HG03095 (cell line): ENCODE results near the gene KIRREL3.
A peak's percentile ranks its signal among the peaks of the same experiment; 100 is the strongest.

Experiments
- ATAC-seq: cut with Tn5 transposase; IDR thresholded peaks from one replicate; pipeline ENCODE4 v1.9.1; 2021; ENCODE audit warnings: moderate library complexity; ENCODE audit not compliant: unreplicated experiment

KIRREL3 gene

DNA sequence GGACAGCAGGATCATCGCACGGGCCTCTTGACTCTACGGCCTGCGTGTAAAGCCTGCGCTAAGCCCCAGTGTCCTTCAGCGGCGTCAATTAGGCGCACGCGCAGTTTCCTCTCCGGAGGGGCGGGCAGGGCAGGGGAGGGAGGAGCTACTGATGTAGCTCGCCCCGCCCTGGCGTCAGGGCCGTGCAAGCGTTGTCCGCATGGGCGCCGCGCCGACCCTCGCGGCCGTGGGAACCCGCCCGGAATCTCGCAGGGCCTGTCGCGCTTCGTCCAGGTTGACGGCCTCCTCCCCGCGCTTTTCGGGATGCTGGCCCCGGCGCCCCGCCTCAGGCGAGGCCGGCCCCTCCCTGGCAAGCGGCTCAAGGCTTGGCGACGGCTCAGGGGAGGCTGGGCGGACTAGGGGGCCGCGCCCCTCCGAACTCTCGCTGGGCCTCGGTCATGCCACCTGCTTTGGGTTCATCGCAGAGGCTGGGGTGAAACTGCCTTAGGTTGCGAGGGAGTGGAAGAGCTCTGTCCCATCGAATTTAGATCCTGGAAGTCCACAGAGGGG, 584.0 kb downstream of the KIRREL3 start:
- ATAC-seq = peak; percentile 68

DNA sequence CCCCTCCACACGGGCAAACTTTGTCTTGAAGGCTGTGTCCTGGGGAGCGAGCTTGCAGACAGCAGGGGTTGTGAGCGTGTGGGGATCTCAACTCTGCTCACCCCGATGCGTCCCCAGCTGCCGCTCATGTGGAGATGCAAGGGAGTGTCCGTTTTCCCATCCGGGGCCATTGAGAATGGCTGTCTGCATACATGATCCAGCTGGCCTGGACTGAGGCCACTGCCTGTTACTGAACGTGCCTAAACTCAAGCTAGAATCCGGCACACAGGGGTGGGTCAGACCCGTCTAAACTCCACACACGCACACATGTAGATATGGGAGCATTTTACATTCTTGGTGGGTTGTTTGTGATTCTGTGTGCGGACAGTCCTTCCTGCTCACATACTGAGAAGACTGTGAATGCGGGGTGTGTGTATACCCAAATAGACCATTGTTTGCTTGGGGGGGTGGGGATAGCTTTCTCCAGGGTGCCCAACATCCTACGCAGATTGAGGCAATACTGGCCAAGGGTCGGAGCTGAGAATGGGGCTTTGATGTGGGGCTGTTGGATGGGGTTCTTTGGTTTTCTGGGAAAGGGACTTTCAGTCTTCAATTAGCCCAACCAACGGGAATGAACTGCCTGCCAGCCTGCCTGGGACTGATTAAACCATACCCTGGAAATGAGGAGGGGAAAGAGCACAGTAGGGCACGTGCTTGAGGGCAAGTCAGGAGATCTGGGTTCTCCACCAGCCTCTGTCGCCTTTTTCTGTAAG, 584.7 kb downstream of the KIRREL3 start:
- no peak for ATAC-seq

DNA sequence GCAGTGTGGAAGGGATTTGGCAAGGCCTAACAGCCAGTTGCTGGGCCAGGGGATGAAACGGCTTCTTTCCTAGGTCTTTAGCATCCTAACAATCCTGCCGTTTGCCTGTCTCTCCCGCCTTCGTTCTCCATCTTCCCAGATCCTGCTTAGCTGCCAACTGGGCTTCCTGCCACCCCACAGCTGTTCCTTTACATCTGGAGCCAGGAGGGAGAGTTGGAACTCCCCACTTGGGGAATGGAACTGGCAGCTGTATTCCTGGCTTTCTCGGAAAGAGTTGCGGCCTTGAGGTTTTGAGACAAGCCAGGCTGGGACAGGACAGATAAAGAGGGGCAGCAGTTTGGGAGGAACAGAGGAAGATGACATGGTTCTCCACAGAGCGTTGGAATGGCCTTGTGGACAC, 585.4 kb downstream of the KIRREL3 start:
- no peak for ATAC-seq

DNA sequence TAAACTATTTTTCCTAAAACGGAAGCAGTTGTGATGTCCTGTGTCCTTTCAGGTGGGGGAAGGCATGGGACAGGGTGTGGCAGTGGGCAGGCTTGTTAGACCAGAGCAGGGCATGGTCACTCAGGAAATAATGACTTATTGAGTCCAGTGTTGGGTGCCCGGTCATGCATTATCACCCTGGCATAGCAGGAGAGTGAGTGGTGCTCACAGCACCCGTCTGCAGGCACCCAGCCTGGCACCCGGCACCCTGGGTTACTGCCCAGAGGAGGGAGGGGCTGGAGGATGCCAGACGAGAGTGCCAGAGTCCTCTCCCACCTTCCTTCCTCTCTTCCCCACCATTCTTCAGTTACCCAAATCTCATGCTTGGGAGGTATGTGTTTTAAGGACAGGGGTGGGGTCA, 586.0 kb downstream of the KIRREL3 start:
- no peak for ATAC-seq

DNA sequence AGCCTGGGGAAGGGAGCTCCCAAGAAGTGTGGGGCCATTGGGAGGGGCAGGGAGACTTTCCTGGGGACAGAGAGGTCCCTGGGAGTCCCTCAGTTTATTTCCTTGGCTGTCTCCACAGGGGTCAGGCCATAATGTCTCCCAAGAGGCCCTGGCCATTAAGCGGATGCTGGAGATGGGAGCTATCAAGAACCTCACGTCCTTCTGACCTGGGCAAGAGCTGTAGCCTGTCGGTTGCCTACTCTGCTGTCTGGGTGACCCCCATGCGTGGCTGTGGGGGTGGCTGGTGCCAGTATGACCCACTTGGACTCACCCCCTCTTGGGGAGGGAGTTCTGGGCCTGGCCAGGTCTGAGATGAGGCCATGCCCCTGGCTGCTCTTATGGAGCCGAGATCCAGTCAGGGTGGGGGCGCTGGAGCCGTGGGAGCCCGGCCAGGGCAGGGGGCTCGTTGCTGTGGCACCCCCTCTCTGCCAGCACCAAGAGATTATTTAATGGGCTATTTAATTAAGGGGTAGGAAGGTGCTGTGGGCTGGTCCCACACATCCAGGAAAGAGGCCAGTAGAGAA, 586.6 kb downstream of the KIRREL3 start:
- ATAC-seq = no peak

DNA sequence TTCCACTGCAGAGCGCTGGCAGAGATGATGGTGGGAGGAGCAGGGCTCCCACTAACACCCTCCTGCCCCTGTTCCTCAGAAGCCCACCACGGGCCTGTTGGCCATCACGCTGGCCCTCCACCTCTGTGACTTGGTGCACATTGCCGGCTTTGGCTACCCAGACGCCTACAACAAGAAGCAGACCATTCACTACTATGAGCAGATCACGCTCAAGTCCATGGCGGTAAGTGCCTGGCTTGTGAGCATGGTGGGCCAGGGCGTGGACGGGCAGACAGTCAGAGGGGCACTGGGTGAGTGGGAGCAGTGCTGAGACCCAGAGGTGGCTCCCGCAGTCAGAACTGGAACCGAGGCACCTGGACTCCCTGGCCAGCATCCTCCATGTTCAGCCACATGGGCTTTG, 587.1 kb downstream of the KIRREL3 start:
- ATAC-seq = no peak

DNA sequence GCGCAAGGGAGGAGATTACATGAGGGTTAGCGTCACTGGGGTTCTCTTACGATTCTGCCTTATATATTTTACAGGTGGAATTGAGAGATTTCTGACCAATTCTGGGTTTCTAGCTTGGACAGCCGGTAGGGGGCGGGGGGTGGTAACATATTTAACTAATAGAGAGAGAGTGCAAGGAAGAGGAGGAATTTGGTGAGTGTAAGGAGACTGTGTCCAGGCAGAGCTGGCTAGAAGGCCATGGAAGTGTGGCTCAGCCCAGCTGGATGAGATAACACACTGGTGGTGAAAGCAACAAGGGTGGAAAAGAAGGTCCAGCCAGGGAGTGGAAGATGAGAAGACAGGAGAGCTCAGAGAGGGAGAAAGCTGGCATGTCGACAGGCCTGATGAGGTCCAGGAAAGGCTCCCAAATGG, 588.6 kb downstream of the KIRREL3 start:
- ATAC-seq = no peak

DNA sequence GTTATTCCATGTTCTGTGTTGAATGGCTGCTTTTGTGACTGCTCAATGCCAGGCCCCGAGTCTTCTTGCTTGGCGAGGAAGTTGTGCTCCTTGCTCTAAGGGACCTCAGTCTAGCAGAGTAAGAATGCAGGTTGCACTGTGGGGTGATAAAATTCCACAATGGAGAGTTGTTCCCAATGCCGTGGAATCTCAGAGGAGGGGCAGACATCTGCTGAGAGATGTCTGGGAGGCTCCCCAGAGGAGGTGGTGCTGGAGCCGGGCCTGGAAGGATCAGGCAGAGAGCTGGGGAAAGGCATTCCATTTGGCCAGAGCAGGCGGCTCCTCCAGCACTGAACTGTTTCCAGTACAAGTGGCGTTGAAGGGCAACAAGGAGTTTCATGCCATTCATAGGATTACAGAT, 589.9 kb downstream of the KIRREL3 start:
- no peak for ATAC-seq

DNA sequence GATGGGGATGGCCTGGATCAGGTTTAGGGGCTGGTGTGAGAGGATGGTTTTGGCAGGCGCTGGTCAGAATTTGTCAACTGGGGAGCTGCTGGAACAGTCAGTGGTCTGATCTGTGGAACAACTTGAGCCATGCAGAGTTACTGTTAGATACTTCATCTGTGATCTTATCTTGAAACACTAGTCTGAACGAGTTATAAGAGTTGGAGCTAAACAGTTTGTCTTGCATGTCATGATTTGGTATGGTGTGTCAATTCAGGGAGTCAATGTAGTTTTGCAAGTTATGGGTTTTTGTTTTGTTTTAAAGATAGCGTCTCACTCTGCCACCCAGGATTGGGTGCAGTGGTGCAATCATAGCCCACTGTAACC, 591.0 kb downstream of the KIRREL3 start:
- ATAC-seq = no peak

DNA sequence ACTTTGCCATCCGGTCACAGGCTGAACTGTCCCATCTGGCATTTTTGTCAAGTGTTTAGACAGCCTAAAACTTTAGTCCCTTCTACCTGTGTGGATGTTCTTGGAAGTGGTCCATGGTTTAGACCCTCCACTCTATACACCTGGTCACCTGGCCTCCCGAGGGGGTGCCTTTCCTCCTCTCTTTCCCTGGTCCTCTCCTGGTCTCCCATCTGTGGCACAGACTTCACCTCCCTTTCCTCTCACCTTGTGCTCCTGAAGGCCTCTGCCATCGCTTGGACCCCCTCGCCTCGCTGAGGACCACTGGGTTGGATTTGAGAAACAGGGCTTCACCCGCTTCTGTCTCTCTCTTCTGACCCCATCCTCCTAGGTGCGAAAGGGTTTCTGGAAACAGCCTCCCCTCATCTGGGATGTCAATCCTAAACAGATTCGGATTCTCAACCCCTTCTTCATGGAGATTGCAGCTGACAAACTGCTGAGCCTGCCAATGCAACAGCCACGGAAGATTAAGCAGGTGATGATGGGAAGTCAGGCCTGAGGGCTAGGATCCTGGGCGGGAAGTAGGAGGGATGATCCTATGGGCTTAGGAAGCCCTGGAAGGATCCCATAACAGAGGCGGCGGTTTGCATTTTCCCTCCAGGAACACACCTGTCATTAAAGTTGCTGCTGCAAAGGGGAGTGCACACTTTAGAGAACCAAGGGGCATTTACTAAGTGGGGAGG, 591.5 kb downstream of the KIRREL3 start:
- no peak for ATAC-seq

DNA sequence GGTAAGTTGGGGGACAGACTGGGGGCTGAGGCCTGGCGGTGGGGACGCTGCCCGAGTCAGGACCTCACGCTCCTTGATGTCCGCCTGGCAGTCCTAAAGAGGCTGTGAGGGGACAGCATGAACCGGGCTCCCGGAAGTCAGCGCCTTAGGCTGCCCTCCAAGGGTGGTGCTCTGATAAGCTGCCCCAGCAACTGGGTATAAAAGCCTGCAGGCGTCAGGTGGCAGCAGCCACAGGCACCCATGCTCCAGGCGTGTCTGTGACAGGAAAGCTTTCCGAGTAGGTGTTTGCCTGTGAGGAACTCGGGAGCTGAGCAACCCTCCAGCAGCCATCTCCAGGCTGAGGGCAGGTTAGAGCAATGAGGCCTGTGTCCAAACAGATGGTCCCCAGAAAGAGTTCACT, 592.1 kb downstream of the KIRREL3 start:
- no peak for ATAC-seq

DNA sequence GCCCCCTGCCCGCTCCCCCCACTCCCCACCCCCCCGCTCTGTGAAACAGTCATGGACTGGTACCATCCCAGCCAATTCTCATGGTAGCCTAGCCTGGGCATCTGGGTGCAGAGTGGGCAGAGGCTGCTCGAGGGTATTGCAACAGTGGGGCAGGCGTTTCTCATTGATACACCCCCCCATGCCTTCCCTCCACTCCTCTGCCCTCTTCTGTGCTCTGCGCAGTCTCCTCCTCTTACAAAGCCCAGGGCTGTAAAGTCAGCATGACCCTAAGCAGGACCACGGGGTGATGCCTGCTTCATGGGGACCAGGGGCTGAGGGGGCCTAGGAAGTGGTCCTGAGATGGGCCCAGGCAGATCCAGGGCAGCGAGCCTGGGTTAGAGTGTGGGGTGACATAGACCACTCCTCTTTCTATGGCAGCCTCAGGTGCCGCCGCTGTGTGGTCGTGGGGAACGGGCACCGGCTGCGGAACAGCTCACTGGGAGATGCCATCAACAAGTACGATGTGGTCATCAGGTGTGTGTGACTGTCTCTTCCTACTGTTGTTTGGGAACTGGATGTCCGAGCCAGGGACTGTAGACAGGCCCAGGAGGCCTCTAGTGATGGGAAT, 592.8 kb downstream of the KIRREL3 start:
- ATAC-seq = no peak

DNA sequence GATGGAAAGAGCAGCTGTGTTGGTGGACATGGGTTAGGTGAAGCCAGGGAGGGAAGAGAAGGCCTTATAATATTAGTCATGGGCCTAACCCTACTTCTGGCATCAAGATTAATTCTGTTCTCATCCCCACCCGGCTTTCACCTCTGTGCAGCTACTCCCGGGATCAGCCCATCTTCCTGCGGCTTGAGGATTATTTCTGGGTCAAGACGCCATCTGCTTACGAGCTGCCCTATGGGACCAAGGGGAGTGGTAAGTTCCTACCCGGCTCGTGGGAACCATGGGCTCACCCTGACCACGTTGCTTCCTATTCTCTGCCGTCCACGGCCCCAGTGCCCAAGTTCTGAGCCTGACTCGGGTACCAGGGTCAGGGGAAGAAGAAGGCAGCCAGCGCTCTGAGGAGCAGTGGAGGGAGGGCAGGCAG, 593.5 kb downstream of the KIRREL3 start:
- no peak for ATAC-seq

DNA sequence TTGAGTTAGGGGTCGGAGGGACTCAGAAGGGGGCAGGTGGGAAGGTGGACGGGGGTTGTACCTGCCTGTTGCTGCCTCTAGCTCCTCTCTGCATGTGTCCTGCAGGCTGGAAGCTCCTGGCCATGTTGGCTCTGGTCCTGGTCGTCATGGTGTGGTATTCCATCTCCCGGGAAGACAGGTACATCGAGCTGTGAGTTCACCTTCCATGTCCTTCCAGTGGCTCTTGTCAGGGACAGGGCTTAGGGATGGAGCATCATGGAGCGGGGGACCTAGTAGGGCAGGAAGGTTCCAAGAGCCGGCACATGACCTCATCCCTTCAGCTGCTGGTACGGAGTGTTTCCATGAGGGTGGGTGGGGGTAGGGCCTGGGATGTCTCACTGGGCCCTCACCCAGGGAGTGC, 594.2 kb downstream of the KIRREL3 start:
- ATAC-seq = no peak

DNA sequence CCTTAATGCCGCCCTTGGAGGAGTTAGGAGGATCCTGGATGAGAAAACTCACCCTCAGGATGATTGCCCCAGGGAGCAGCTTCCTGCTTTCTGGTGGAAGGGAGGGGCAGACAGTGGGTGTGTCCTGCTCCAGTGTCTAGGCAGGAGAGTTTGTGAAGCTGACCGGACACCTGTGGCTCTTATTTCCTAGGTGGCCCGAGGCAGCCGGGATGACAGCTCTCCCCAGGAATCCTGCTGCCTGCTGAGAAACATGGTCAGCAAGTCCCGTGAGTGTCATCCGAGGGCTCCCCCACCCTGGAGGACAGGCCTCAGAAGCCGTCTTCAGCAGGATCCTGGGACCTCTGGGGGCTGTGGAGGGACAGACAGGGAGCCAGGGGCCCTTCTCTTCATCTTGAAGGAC, 594.7 kb downstream of the KIRREL3 start:
- ATAC-seq = no peak

DNA sequence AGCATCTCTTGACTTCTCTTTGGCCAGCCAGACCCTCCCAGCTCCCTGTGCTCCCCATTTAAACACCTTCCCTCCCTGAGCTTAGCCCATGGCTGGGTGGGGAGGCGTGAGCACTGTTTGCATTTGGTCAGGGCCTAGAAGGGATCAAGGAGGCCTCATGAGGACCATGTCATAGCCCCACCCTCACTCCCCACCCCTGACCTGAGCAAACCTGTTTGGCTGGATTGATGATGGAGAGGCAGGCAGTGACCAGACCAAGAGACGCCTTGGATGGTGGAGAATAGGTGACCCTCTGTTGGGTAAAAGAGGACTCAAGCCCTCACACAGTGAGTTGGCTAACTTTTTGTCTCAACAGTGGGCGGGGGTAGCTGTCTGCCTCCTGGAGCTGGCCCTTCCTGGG, 595.2 kb downstream of the KIRREL3 start:
- ATAC-seq = no peak

DNA sequence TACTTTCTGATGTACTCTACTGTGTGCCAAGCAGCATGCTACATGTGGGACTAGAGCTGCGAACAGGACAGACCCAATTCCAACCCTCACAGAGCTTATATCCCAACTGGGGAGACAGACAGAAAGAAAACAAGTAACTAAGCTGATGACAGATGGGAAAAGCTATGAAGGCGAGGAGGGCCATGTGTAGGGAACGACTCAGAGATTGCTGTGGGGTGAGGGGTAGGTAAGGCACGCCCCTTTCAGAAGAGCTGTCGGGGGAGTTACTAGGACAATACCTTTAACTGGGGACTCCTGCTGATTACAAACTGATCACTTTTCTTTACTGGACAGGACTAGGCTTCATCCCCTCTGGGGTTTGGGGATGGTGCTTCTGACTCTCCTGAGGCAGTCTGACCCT, 596.2 kb downstream of the KIRREL3 start:
- no peak for ATAC-seq

DNA sequence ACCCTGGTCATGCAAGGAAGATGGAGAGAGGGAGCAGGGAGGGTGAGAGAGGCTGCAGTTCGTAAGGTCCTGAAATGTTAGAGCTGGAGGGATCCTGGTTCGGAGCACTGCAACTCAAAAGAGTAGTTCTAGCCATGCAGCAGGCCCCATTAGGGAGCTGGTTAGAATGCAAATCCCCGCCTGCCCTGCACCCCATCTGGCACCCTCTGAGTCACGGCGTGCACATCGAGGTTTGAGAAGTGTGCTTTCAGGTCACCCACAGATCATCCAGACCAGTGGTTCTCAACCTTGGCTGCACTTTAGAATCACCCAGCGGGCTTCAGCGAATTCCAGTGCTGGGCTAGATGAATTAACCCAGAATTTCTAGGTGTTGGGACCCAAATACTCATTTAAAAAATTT, 596.9 kb downstream of the KIRREL3 start:
- ATAC-seq = peak; percentile 91

DNA sequence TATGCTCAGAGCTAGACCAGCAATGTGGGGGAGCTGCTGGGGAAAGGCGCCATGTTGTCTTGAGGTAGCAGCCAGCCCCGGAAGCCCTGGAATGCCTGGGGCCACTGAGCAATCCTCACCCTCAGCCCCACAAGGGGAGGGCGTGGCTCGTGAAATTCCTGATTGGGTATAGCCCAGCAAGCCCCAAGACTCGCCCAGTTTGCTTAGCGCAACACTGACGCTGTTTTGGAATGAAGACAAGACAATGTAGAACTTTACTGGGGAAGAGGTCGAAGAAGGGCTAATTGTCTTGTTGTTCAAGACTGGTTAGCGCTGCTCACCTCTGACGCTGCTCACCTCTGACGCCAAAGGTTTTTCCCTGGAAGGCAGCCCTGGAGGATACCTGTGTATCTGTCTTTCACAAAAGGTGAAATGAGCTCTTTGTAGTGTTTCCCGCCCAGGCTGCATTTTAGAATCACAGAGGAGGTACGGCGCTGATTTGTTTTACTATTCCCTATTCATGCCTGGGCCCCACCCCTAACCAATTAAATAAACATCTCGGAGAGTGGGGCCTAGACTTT, 597.5 kb downstream of the KIRREL3 start:
- no peak for ATAC-seq

DNA sequence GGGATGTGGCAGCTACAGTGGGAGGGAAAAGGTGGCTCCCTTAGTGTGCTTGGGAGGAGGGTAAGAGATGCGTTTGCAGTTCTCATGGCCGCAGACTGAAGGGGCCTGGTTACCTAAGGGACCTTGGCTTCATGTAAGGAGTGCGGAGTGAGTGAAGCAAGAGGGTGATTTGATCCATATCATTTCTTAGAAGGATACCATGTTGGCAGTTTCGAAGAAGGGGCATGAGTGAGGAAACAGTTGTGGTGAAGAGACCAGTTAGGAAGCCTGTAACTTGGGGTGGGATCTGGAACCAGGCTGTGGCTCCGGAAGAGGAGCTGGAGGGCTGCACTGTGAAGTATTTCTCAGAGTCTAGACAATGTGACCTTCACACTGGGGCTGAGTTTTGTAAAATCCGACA, 600.1 kb downstream of the KIRREL3 start:
- no peak for ATAC-seq

DNA sequence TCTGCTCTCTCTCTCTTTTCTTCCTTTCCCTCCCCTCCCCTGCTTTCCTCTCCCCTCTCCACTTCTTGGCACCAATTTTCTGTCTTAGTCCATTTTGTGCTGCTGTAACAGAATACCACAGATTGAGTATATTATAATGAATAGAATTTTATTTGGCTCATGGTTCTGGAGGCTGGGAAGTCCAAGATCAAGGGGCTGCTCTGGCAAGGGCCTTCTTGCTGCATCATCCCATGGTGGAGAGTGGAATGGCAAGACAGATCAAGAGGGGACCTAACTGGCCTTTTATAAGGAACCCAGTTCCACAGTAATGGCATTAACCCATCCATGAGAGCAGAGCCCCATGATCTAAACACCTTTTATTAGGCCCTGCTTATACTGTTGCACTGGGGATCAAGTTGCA, 600.6 kb downstream of the KIRREL3 start:
- no peak for ATAC-seq
